HG03045 (cell line): ENCODE results near the gene AVEN.
A peak's percentile ranks its signal among the peaks of the same experiment; 100 is the strongest.
"Not testable (repeated sequence)": the region's sequence is repeated elsewhere in the genome, so short reads cannot be mapped to it uniquely, and the experiment has no call there.

Source experiments
- ATAC-seq: cut with Tn5 transposase; IDR thresholded peaks from one replicate; pipeline ENCODE4 v1.9.1; 2021; ENCODE audit warnings: mild to moderate bottlenecking, moderate library complexity; ENCODE audit not compliant: unreplicated experiment

Gene AVEN

GRCh38 chr15:34038871-34039789 lies at the start of gene AVEN:
Gene AVEN (minus strand): TSS chr15:34039204. CDS start chr15:34039046, 158 bp downstream.
- peak; percentile 49 for ATAC-seq

GRCh38 chr15:34085746-34086145 lies 46.7 kb upstream of the AVEN start:
- no peak for ATAC-seq

DNA sequence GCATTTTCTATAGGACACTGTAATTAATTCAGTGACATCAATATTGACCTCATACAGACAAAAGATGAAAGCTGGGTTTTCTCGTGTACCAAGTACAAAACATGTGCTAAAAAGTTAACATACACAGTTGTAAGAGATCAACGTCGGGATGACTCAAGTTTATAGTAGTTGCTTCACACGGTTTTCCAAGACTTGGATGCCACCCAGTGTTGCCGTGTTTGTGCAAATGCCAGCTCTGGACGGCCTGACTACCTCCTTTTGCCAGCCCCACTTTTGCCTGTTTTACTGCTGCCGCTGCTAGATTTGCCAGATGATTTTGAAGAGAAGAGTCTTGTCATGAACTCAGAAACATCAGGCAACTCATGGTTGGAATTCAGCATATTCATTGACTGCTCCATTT lies 45.1 kb upstream of the AVEN start:
- no peak for ATAC-seq

- no peak for ATAC-seq
These were observed 40.9 kb upstream of the AVEN start for GRCh38 chr15:34079904-34080303.

DNA sequence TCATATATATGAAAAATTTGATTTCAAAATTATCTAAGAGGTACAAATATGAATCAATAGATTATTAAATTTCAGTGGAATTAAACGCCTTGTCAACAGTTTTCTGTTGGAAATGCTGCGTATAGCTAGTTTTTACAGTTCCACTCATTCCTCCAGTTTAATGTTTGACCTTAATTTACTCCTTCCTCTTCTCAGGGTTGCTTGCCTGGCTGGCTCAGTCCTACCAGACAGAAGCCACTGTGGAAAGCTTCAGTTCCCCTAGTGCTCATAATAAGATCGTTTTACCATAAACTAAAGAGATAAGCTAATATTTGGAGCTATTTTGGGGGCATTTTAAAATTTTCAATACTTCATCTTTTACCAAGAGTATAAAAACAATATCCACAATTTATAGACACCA lies 39.9 kb upstream of the AVEN start:
- no peak for ATAC-seq

DNA sequence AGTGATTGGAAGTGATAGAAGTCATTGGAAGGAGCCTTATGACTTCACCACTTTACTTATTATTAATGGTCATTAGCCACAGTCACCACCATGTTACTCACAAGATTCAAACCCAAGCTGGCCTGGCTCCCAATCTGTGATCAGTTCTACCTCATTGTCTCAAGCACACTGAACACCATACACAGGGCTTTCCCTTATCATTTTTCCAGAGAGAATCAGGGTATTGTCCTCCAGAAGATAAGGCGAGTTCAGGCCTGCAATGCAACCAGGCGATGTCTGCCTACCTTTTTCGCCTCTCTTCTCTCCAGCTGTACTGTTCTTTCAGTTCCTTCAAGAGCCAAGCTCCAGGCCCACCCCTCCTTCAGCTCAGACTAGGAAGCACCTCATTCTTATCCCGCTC lies 37.8 kb upstream of the AVEN start:
- ATAC-seq, result no peak

- no peak for ATAC-seq
These were observed 31.0 kb upstream of the AVEN start for GRCh38 chr15:34070003-34070402.

DNA sequence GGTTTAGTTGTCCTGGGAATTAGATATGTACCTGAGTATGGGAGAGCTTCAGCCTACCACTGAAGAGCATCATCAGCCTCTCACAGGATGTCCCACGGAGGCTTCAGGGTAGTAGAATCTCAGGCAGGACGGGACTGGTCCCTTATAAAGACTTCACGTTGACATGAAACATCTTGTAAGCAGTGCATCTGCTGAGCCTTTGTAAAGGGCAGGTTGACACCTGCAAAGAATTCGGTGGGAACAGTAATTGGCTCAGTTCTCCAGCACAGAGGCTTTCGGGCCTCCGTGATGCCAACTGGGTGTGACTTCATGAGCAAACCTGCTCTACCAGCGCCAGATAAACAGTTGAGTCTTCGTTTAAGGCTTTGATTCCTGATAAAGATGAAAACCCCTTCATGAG lies 26.9 kb upstream of the AVEN start:
- ATAC-seq, result no peak

DNA sequence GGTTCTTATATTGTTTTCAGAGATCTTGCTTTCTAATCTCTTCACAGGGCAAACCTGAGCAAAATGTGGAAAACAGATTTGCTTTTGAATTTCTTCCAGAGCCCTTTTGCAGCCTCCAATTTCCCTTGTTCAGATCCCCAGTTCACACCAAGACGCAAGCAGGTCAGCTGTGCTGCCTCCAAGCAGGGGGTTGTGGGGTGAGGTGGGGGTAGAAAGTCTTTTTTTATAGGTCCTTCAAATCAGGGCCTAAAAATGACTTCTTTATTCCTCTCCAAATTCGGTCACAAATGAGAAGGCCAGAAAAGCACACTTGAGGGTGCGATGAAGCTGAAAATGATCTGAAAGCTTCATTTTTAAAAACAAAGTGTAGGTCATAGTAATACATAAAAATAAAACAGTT lies 26.3 kb upstream of the AVEN start:
- ATAC-seq, result no peak

- no peak for ATAC-seq
These were observed 25.4 kb upstream of the AVEN start for GRCh38 chr15:34064438-34064837.

- no peak for ATAC-seq
These were observed 20.9 kb upstream of the AVEN start for GRCh38 chr15:34059946-34060345.

DNA sequence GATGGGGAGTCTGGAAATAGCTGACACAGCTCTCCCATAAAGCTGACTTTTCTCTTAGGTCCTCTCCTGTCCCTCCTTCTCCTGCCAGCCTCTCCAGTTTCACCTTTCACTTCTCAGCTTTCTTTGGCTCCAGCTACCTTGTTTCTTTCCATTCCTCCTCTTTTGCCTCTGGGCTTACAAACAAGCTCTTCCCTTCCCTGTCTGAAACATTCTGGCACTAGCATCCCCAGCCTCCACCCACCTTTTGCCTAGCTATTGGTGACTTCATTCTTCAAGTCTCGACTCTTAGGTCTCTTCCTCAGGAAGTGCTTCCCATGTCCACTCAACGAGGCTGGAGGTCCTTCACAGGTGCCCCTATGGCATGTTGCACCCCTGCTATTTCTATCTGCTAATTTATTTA lies 20.5 kb upstream of the AVEN start:
- no peak for ATAC-seq

DNA sequence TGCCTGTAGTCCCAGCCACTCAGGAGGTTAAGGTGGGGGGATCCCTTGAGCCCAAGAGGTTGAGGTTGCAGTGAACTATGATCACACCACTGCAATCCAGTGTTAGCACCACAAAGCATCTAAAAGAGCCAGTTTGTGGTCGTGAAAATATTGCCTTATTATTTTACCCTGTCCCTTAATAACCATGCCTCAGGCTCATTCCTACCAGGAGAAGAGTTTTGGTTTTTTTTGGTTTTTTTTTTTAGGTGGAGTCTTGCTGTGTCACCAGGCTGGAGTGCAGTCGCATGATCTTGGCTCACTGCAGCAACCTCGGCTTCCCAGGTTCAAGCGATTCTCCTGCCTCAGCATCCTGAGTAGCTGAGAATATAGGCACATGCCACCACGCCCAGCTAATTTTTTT lies 17.9 kb upstream of the AVEN start:
- no peak for ATAC-seq

GRCh38 chr15:34055868-34056595 lies 17.0 kb upstream of the AVEN start:
- ATAC-seq, result no peak

DNA sequence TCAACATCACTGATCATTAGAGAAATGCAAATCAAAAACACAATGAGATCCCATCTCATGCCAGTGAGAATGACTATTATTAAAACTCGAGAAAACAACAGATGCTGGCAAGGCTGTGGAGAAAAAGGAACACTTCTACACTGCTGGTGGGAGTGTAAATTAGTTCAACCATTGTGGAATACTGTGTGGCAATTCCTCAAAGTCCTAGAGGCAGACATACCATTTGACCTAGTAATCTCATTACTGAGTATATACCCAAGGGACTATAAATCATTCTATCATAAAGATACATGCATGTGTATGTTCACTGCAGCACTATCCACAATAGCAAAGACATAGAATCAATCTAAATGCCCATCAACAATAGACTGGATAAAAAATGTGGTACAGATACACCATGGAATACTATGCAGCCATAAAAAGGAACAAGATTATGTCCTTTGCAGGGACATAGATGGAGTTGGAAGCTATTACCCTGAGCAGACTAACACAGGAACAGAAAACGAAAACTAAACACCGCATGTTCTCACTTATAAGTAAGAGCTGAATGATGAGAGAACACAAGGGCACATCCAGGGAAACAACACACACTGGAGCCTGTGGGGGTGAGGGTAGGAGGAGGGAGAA lies 15.2 kb upstream of the AVEN start:
- ATAC-seq, result no peak

- ATAC-seq, result not testable (repeated sequence)
These were observed 11.4 kb upstream of the AVEN start for GRCh38 chr15:34050385-34050784.

- no peak for ATAC-seq
These were observed 10.1 kb upstream of the AVEN start for GRCh38 chr15:34049112-34049511.

GRCh38 chr15:34047893-34048775 lies 9.1 kb upstream of the AVEN start:
- ATAC-seq, result no peak

GRCh38 chr15:34046471-34047145 lies 7.6 kb upstream of the AVEN start:
- ATAC-seq, result no peak

- ATAC-seq, result no peak
These were observed 4.8 kb upstream of the AVEN start for GRCh38 chr15:34043813-34044212.
